Cardiac septum (tissue), 1 donor: ENCODE measurements around the gene LILRB3. TPM values are rescaled to one million over a fixed set of nuclear protein-coding genes. Genes with fewer than 3 reads are reported as not detected.
"Not testable (repeated sequence)": the region's sequence is repeated elsewhere in the genome, so short reads cannot be mapped to it uniquely, and the experiment has no call there.

Source experiments
- DNase-seq: peaks from one replicate; pipeline ENCODE4 v3.0.0-alpha.2; 2020; ENCODE audit warnings: low spot score
- intact Hi-C: fragments of 100-400 bp; cut with DNase I; formaldehyde crosslinking; loops from one replicate; pipeline ENCODE4 v1.14.0; 2022
- total RNA-seq: library from RNA; stranded (reverse); fragmentation: NEBNext Ultra II Directional; extraction: Animal tissue kit (Norgen Biotek cat#: 25700); gene quantifications from one replicate; pipeline ENCODE4 v1.2.1, GENCODE V29; 2021
- donor health status: DM: no; HTN: no; CAD: no.

LILRB3 gene
- total RNA-seq, 1 donor from 2014 or later: 2.7 TPM

- intact Hi-C loops: no loop called here
Observed at GRCh38 chr19:54199401-54199800, 23.4 kb downstream of the LILRB3 start.

GRCh38 chr19:54197121-54197520 is 25.7 kb downstream of the LILRB3 start:
- intact Hi-C loops: no loop called here
- no peak for DNase-seq

More at GRCh38 chr19:54199401-54199800, 23.4 kb downstream of the LILRB3 start:
- DNase-seq: no peak

- no peak for DNase-seq
- intact Hi-C loops: no loop called here
Observed at GRCh38 chr19:54196536-54196935, 26.3 kb downstream of the LILRB3 start.

- intact Hi-C loops, DNase-seq: not testable (repeated sequence)
Observed at GRCh38 chr19:54194463-54194862, 28.3 kb downstream of the LILRB3 start.

- intact Hi-C loops: no loop called here
- DNase-seq: no peak
Observed at GRCh38 chr19:54193011-54193410, 29.8 kb downstream of the LILRB3 start.

- intact Hi-C loops: loop anchor here (1.0 to 2.0 kb wide), 2 partner anchors 8 to 13 kb away; partner anchors contain the start of gene RPS9
- no peak for DNase-seq
Observed at GRCh38 chr19:54191811-54192453, 30.9 kb downstream of the LILRB3 start.

GRCh38 chr19:54191011-54191810 is 31.6 kb downstream of the LILRB3 start, which contains the start of gene TSEN34:
Gene TSEN34 (plus strand): TSS chr19:54191308. CDS start chr19:54191365, 57 bp downstream.
- intact Hi-C loops: loop anchor here (1.0 to 2.0 kb wide), 2 partner anchors 9 to 14 kb away; partner anchors contain the start of gene RPS9

GRCh38 chr19:54190503-54191010 is 32.2 kb downstream of the LILRB3 start:
- intact Hi-C loops: loop anchor here (1.0 to 2.0 kb wide), 2 partner anchors 10 to 14 kb away; partner anchors contain the start of gene RPS9
- DNase-seq: peak; percentile 100

More at GRCh38 chr19:54191011-54191810, 31.6 kb downstream of the LILRB3 start, which contains the start of gene TSEN34:
- peak; percentile 96 for DNase-seq

- intact Hi-C loops: loop anchor here (2.0 kb wide), 1 partner anchor 15 kb away; no protein-coding TSS in a partner anchor
- DNase-seq: peak; percentile 100
Observed at GRCh38 chr19:54189735-54190502, 32.9 kb downstream of the LILRB3 start.

GRCh38 chr19:54189145-54189734 is 33.6 kb downstream of the LILRB3 start, which contains the start of gene MBOAT7:
Gene MBOAT7 (minus strand): TSS chr19:54189580. CDS start chr19:54188508, 1,072 bp downstream.
- no peak for DNase-seq
- intact Hi-C loops: no loop called here

GRCh38 chr19:54188215-54188871 is 34.5 kb downstream of the LILRB3 start:
- DNase-seq: peak; percentile 85
- intact Hi-C loops: no loop called here

- DNase-seq: no peak
- intact Hi-C loops: no loop called here
Observed at GRCh38 chr19:54186934-54187381, 35.8 kb downstream of the LILRB3 start.

GRCh38 chr19:54186351-54186750 is 36.5 kb downstream of the LILRB3 start:
- no peak for DNase-seq
- intact Hi-C loops: no loop called here

- intact Hi-C loops: no loop called here
- no peak for DNase-seq
Observed at GRCh38 chr19:54183431-54183830, 39.4 kb downstream of the LILRB3 start.

GRCh38 chr19:54181894-54182293 is 40.9 kb downstream of the LILRB3 start:
- DNase-seq, intact Hi-C loops: not testable (repeated sequence)

- DNase-seq: no peak
- intact Hi-C loops: no loop called here
Observed at GRCh38 chr19:54180691-54181091, 42.1 kb downstream of the LILRB3 start.

GRCh38 chr19:54179921-54180461 is 42.8 kb downstream of the LILRB3 start:
- no peak for DNase-seq
- intact Hi-C loops: no loop called here

- no peak for DNase-seq
- intact Hi-C loops: no loop called here
Observed at GRCh38 chr19:54179262-54179852, 43.5 kb downstream of the LILRB3 start.
